Prostate gland (tissue), 2 donors: ENCODE measurements around the gene PFDN6.

Experiments
- POLR2A ChIP-seq: fragments of 450-650 bp; IDR thresholded peaks from one replicate; pipeline ENCODE4 v1.6.1; 2016; ENCODE audit warnings: antibody characterized with exemption, mild to moderate bottlenecking
- POLR2AphosphoS5 ChIP-seq: sonication (generic); formaldehyde crosslinking; IDR thresholded peaks from one replicate; pipeline ENCODE4 v1.6.1; 2017; ENCODE audit warnings: antibody characterized with exemption
- TF ChIP-seq, protein P1 (sequence below), 4 experiments: fragments of 200-600 bp in 2 of 4; fragments of 450-650 bp in 2 of 4; sonication (generic) in 2 of 4; IDR thresholded peaks; 1 replicate in 3 of 4; 2 replicates in 1 of 4; pipeline ENCODE4 v1.5.1; 2016 to 2019; ENCODE audit warnings: antibody characterized with exemption in 4 of 4, mild to moderate bottlenecking in 2 of 4, moderate library complexity in 2 of 4

DNA sequence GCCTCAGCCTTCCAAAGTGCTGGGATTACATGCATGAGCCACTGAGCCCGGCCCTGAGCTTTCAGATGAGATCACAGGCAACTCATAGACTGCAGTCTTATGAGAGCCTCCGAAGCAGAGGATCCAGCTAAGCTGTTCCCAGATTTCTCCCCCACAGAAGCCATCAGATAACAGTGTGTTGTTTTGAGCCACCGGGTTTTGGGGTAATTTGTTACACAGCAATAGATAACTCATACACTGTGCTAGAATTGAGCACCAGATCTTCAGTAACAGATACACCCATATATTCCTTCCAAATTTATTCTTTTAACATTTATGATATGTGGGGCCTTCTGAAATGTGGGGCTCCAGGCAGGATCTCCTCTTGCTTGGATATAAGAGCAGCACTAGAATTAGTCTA lies 47.1 kb downstream of the PFDN6 start:
- TF ChIP-seq, protein P1, sequence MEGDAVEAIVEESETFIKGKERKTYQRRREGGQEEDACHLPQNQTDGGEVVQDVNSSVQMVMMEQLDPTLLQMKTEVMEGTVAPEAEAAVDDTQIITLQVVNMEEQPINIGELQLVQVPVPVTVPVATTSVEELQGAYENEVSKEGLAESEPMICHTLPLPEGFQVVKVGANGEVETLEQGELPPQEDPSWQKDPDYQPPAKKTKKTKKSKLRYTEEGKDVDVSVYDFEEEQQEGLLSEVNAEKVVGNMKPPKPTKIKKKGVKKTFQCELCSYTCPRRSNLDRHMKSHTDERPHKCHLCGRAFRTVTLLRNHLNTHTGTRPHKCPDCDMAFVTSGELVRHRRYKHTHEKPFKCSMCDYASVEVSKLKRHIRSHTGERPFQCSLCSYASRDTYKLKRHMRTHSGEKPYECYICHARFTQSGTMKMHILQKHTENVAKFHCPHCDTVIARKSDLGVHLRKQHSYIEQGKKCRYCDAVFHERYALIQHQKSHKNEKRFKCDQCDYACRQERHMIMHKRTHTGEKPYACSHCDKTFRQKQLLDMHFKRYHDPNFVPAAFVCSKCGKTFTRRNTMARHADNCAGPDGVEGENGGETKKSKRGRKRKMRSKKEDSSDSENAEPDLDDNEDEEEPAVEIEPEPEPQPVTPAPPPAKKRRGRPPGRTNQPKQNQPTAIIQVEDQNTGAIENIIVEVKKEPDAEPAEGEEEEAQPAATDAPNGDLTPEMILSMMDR (IDR thresholded peaks at IDR 0.05): no peak
- TF ChIP-seq POLR2AphosphoS5 (no peak), POLR2A (no peak)
